Kidney tubule cell (primary cell): Measurements from ENCODE around the gene CCM2L.

Source experiments
- DNase-seq: peaks from one replicate; pipeline ENCODE4 v3.0.0-alpha.2; 2018; ENCODE audit warnings: low spot score

The CCM2L gene

DNA sequence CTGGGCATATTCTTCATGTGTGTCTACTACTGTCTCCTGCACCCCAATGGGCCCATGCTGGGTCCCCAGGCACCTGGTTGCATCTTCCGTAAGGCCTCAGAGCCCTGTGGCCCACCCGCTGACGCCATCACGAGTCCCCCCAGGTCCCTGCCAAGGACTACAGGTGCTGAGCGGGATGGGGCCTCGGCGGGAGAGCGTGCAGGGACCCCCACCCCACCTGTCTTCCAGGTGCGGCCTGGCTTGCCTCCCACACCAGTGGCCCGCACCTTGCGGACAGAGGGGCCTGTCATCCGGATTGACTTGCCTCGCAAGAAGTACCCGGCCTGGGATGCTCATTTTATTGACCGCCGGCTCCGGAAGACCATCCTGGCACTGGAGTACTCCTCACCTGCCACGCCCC is 13.2 kb upstream of the CCM2L start:
- no peak for DNase-seq

DNA sequence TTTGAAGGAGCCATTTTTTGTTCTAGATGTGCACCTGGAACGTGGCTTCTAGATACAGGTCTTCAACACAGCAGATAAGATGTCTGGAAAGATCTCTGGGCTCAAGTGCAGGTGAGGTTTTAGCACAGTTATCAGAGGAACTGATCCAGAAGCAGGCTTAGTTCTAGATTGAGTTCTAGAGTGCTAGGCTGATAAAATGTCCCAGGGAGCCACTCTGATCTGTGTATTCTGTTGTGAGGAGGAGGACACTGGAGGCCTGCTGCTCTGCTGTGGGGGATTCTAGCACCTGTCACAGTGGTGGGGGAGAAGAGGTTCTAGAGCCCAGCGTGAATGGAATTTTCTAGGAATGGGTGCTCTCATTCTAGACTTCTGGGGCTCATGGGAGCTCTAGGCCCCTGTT is 12.0 kb upstream of the CCM2L start:
- no peak for DNase-seq

DNA sequence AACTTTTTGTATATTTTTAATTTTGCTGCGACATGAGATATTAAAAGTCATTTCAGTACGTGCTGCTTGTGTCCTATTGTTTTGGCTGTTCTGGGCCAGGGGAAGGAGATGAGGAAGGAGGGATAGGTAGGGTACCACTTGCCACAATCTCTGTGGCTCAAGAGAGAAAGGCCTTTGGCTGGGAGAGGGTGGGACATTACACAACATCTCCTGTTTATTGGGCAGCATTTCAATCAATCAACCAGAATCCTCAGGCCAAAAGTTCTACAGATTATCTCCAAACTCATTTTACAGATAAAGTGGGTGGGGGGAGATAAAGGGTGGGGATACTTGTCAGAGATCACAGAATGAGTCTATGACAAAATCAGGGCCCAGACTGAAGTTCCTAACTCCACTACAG is 6.9 kb upstream of the CCM2L start:
- no peak for DNase-seq

DNA sequence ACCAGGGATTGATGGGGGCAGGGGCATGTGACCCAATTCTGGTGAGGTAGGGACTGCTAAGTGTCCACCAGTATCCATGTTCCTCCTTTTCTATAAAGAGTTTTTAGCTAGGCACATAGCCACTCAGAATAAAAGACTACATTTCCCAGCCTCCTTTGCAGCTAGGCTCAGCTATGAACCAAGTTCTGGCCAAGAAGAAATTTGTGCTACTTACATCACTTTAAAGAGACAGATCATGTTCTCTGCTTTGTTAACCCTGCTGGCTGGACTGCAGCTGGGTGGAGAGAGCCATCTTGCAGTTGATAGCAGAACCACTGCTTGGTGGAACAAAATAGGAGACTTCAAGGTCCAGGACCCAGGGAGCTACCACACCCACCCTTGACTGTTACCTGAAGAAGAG is 5.3 kb upstream of the CCM2L start:
- no peak for DNase-seq

DNA sequence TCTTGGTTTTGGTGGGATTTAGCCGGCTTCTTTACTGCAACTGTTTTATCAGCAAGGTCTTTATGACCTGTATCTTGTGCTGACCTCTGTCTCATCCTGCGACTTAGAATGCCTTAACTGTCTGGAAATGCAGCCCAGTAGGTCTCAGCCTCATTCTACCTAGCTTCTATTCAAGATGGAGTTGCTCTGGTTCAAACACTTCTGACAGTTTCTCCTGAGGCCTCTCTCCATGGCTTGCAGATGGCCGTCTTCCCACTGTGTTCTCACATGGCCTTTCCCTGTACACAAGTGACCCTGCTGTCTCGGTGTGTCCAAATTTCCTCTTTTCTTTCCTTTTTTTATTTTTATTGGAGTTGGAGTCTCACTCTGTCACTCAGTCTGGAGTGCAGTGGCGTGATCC is 4.2 kb upstream of the CCM2L start:
- no peak for DNase-seq

DNA sequence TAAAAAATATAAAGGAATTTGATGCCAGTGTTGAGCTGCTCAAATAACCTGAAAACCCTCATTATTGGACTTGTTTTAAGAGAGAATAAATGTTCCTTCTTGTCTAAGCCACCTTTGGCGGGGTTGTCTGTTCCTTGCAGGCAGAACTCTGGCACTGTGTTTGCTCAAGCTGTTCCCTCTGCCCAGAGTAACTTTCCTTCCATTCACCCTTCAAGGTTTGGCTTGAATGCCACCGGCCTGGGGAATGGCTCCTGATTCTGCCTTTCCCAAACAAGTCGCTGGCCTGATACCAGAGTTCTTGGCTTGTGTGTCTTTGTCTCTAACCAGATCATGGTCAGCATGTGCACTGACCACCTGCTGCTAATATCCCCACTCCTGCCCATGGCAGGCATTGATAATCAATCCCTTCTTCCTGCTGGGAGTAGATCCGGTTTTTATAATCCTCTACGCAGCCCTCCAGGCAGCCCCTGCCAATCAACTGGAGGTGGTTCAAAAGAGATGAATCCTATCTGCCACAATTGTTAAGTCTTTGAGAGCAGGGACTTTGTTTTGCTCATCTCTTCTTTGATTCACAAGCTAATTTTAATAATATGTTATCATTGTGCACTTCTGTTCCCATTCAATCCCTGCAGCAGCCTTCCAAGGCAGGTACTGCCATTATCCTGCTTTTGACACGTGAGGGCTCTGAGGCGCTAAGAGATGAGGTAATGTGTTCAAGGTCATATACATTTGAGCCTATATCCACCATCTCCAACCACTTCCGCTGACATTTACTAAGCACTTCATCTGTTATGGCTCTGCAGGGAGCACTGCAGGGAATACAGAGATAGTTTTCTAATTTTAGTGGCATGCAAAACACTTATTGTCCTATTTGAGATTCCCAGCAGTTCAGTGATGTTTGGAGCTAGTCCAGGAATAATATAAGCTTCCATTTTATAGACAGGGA is 3.1 kb upstream of the CCM2L start:
- DNase-seq: no peak

DNA sequence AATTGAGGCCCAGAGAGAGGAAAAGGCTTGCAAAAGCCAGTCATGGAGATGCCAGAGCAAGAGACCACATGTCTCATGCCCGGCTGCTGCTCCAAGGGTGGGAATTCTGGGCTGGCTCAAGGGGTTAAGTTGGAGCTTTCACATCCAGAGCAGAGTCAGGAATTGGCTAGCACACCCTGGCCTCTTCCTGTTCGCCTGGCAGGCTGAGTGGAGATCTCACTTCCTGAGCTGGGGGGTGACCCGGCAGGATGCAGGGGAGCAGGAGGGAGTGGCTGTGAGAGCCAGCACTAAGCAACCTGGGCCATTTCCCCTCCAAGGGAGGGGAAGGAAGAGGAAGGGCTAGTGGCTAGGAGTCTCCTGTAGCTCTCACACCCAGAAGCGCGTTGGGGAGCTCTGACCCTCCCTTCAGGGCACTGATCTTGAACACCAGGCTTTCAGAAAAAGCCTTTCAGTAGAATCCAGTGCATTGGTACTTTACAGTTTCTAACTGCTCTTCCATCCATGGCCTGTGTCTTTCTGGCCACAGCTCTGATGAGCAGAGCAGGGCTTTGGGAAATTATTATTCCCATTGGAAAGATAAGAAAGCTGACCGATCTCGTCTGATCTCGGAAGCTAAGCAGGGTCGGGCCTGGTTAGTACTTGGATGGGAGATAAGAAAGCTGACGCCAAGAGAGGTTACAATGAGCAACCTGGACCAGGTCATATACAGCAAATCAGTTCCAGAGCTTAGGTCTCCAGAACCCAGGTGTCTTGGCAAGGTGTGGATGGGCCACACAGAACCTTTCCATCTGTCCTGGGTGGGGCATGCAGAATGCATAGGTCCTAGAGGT is 2.2 kb upstream of the CCM2L start:
- peak; percentile 47 for DNase-seq

DNA sequence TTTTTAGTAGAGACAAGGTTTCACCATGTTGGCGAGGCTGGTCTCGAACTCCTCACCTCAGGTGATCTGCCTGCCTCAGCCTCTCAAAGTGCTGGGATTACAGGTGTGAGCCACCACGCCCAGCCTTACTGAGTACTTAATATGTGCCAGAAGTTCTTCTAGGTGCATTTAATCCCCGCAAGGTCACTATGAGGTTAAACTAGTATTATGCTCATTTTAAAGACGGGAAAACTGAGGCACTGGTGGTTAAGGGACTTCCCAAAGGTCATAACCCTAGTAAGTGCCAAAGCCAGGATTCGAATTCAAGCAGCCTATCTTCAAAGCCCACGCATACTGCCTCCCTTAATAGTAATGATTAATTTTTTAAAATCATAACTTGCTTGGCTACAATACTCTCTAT is 674 bp upstream of the CCM2L start:
- no peak for DNase-seq

DNA sequence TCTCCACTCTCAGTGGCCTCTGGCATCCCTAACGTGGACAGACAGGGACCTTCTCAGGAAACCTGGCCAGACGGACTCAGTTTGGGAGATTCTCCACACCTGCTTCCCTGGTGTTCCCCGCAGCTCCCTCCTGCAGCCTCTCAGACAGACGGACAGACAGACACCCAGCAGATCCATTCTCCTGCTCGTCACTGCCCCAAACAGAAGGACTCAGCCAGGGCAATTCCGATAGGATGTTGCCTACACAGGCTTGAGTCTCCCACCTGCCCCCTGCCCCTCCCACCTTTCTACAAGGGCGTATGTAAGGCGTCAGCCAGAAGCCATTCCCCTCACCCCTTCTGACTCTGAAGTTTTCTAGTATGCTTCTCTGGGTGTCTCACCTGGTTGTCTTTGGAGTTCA is 428 bp downstream of the CCM2L start:
- no peak for DNase-seq

DNA sequence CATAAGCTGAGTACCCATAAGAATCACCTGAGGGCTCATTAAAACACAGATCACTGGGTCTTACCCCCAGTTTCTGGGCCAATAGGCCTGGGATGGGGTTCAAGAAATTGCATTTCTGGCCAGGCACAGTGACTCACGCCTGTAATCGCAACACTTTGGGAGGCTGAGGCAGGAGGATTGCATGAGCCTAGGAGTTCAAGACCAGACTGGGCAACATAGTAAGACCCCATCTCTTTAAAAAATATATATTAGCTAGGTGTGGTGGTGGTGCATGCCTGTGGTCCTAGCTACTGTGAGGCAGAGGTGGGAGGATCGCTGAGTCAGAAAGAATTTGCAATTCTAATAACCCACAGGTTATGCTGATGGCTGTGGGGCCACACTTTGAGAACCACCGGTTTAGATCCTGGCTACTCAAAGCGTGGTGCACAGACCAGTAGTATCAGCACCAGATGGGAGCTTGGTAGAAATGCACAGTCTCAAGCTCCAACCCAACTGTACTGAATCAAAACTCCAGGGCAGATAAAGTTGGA is 2.0 kb downstream of the CCM2L start:
- no peak for DNase-seq

DNA sequence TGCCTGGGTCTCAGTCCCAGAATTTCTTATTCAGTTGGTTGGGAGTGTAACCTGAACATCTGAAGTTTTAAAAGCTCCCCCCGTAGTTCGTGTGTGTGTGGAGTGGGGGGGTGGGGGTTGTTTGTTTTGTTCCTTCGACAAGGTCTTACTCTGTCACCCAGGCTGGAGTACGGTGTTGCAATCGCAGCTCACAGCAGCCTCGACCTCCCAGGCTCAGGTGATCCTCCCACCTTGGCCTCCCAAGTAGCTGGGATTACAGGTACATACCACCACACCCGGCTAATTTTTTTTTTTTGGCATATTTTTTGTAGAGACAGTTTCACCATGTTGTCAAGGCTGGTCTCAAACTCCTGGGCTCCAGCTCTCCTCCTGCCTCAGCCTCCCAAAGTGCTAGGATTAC is 3.1 kb downstream of the CCM2L start:
- no peak for DNase-seq

DNA sequence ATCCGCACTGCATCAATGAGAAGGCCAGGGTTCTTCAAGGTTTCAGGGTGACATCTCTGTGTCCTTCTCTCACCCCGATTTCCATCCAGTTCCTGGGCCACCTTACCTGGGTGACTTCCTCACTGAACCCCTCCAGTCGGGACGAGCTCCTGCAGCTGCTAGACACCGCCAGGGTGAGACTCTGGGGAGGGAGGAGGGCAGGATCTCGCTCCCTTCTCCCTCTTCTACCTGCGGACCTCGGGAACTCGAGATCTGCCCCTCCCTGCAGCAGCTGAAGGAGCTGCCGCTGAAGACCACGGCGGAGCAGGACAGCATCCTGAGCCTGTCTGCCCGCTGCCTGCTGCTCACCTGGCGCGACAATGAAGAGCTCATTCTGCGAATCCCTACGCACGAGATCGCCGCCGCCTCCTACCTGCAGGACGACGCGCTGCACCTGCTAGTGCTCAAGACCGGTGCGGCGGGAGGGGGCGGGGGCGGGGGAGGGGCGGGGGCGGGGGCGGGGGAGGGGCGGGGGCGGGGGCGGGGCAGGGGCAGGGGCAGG is 7.5 kb downstream of the CCM2L start:
- peak; percentile 76 for DNase-seq

DNA sequence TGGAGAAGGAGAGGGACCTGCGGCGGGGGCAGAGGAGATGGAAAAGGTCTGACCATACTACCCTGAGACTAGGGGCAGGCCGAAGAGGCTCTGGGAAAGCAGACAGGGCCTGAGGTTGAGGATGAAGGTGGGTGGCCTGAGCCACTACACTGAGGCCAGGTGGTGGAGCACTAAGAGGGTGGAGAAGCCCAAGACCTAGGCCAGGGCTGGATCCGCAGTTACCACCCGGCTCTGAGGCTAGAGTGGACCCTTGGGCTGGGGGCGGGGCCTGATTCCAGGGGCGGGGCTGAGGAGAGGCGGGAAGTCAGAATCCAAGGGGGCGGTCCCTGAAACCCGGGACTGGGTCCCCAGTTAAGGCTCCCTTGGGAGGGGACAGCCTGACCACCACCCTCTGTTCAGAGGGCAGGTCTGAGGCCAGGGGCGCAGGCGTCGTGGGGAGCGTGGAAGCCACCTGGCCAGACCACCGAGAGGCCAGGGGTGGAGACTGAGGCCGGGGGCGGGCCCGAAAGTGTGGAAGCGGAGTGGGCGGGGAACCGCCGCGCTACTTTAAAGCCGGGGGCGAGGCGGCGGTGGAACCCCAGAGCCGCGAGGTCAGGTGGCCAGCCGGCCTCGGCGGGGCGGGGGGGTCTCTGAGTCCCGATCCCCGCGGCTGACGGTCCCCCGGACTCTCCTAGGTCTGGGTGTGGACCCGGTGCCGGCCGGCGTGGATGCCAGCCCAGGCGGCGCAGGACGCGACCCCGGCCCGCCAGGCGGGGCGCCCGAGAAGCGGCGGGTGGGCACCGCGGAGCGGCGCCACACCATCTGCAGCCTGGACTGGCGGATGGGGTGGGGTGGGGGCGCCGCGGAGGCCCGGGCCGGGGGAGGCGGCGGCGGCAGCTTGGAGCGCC is 8.3 kb downstream of the CCM2L start:
- peak; percentile 58 for DNase-seq

DNA sequence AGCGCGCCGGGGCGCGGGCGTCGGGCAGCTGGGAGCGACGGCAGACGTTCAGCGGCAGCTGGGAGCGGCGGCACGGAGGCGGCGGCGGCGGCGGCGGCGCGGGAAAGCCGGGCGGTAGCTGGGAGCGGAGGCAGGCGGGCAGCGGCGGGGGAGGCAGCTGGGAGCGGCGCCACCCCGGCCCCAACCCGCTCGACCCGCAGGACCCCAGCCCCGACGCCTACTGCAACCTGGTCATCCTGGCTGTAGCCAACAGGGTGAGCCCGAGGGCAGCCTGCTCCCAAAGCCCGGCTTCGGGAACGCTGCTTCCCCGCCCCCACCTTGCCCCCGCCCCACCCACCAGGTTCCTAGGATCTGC is 8.9 kb downstream of the CCM2L start:
- DNase-seq: no peak

DNA sequence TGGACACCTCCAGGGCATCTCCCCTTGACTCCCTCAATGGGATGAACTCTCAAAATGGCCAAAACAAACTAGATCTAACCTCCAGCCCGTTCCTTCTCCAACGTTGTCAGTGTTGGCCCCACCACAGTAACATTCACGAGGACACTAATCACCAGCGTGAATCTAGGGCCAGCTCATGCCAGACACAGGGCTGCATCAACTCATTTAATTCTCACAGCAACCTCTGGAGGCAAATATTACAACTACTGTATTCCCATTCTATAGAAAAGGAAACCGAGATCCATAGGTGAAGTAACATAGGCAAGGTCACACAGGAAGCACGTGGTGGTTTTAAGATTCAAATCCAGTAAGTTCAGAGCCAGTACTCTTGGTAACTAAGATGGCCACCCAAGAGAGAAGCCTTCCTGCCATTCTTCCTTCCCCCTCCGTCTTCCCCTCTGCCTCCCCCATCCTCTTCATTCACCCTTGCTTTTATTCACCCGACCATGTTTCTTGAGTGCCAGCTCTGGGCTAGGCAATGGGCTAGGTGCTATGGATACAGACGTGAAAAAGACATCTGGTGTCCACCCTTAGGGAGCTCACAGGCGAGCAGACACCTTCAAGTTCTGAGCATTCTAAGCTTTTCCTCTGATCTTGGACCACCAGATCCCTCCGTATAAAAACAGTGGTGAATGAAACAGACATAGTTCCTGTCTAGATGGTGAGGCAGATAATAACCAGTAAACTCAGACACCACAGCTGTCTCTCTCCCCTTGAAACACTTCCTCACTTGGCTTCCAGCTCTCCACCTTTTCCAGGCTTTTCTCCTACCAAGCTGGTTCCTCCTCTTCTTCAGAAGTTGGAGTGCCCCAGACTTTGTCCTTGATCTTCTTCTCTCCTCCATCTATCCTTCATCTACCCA is 9.6 kb downstream of the CCM2L start:
- DNase-seq: no peak

DNA sequence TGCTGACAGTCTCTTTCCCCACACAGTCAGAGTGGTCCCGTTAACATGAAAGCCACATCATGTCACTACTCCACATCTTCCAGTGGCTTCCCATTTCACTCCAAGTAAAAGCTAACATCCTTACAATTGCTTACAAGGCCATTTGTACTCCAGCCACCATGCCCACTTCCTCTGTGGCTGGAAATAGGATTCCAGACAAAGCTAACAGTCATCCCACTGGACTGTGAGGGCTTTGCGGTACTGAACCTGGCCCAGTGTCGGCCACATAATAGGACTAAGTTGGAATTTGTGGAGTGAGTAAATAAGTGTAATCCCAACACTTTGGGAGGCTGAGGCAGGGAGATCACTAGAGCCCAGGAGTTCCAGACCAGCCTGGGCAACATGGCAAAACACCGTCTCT is 10.9 kb downstream of the CCM2L start:
- DNase-seq: no peak

DNA sequence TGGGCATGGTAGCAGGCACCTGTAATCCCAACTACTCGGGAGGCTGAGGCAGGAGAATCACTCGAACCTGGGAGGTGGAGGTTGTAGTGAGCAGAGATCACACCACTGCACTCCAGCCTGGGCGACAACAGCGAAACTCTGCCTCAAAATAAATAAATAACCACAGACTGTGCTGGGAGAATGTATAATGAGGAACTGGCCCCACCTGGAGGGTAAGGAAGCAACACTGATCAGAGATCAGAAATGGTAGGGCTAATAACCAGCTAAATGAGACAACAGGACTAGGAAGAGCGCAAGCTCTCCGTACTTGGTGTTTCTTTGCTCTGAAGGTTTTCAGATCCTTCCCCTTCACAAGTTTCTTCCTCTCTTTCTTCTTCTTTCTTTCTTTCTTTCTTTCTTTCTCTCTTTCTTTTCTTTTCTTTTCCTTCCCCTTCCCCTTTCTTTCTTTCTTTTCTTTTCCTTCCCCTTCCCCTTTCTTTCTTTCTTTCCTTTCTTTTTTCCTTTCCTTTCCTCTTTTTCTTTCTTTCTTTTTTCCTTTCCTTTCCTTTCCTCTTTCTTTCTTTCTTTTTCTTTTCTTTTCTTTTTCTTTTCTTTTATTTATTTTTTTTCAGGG is 14.6 kb downstream of the CCM2L start:
- no peak for DNase-seq

DNA sequence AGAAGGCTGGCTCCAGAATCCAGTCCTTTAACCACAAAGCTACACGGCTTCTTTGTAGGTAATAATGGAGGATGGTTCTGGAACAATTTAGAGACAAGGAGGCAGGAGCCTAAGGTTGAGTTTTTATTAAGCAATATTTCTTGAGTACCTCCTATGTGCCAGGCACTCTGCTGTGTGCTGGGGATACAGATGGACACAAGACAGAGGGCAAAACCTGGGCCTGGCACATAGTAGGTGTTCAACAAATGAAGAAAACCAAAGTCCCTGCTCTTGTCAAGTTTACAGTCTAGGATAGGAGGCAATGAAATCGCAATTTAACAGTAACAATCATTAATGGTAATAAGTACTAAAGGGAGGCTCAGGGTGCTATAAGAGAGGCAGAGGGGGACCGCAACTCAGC is 17.4 kb downstream of the CCM2L start:
- no peak for DNase-seq

DNA sequence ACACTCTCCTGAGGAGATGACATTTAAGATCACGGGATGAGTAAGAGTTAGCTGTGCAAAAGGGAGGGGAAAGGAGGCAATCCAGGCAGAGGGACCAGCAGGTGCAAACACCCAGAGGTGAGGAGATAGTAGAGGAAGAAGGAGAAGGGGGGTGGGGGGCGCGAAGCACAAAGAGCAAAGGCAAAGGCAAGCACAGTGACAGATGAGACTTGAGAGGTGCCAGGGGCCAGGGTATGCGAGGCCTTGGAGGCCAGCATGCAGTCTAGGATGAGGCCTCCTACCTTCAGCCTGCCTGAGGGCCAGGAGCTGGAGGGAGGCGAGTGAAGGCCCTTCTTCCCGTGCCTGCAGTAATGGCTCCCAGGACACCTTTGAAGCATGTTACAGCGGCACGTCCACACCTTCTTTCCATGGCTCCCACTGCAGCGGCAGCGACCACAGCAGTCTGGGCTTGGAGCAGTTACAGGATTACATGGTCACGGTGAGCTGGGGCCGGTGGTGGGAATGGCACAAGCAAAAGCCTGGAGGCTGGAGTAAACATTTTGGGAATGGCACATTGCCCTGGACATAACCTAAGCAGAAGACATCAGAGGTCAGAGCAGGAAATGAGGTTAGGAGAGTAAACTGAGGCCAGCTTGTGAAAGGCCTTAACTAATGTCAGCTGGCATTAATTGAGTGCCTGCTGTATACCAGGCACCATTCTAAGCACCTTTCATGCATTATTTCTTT is 18.6 kb downstream of the CCM2L start:
- DNase-seq: peak; percentile 13

DNA sequence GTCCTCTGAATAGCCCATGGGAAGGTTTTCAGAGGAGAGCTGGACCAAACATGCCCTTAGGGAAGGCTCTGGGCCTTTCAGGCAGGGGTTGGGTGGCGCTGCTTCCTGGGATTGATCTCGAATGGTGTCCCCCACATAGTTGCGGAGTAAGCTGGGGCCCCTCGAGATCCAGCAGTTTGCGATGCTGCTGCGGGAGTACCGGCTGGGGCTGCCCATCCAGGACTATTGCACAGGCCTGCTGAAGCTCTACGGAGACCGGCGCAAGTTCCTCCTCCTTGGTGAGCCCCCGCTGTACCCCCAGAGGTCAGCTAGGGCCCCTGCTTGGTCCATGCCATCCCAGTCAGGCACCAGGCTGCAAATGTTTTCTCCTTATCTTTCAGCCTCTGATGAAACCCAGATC is 19.3 kb downstream of the CCM2L start:
- DNase-seq: no peak
